ENCODE data around the gene CKM. TPM values are rescaled to one million over a fixed set of nuclear protein-coding genes. Genes with fewer than 3 reads are reported as not detected.

Gene CKM
- polyA plus RNA-seq, 2 of the 4 experiments (the other 2 are of a cell fraction) = not detected

DNA sequence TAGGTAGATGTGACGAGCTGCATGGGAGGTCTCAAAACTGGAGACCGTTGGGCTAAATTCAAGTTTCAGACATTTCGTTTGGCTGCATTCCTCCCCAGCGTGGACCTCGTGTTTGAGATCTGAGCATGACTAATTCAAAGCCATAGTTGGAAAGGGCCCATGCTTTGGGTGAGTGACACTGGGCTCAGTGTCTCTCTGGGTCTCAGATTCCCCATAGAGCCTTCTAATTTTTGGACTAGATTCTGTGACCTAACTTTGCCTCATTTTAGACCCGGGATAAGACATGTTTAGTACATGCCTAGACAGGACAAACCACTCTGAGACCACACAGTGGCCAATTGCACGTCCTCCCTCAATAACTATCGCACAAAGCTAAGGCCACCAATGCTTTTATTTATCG is 16.6 kb downstream of the CKM start (continued):
- TF ChIP-seq, protein P1, sequence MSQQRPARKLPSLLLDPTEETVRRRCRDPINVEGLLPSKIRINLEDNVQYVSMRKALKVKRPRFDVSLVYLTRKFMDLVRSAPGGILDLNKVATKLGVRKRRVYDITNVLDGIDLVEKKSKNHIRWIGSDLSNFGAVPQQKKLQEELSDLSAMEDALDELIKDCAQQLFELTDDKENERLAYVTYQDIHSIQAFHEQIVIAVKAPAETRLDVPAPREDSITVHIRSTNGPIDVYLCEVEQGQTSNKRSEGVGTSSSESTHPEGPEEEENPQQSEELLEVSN (IDR thresholded peaks at IDR 0.05; ENCODE audit: borderline replicate concordance, low read depth) = no peak
- TF ChIP-seq HEYL (CRISPR knock-in tag; IDR thresholded peaks at IDR 0.05) = no peak

DNA sequence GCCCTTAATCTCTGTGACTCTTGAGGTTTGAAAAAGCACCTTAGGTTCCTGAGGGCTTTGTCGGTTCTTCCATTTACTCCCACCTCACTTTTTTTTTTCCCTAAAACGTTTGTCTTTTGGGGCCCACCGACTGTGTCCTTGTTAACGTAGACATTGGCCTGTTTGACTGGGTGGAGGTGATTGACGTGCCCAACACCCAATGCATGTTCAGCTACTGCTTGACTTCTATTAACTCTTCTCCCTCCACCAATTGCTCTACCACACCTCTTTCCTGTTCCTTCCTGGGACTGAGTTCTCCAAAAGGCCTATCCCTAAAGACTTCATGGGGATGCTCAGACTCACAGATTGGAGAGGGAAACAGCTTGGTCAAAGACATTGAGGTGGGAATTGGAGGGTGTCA is 17.3 kb downstream of the CKM start:
- ChIA-PET CTCF (no interaction called here), POLR2A (no interaction called here)
- H3K27ac ChIP-seq = no peak overlapping the region
- no peak for TF ChIP-seq HDAC2 (IDR thresholded peaks at IDR 0.05)
- TF ChIP-seq, protein P2, sequence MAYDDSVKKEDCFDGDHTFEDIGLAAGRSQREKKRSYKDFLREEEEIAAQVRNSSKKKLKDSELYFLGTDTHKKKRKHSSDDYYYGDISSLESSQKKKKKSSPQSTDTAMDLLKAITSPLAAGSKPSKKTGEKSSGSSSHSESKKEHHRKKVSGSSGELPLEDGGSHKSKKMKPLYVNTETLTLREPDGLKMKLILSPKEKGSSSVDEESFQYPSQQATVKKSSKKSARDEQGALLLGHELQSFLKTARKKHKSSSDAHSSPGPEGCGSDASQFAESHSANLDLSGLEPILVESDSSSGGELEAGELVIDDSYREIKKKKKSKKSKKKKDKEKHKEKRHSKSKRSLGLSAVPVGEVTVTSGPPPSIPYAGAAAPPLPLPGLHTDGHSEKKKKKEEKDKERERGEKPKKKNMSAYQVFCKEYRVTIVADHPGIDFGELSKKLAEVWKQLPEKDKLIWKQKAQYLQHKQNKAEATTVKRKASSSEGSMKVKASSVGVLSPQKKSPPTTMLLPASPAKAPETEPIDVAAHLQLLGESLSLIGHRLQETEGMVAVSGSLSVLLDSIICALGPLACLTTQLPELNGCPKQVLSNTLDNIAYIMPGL (CRISPR knock-in tag; IDR thresholded peaks at IDR 0.05; ENCODE audit: borderline replicate concordance) = no peak
- no peak for TF ChIP-seq CHD4 (IDR thresholded peaks at IDR 0.05; ENCODE audit: borderline replicate concordance)
- TF ChIP-seq, protein P3, sequence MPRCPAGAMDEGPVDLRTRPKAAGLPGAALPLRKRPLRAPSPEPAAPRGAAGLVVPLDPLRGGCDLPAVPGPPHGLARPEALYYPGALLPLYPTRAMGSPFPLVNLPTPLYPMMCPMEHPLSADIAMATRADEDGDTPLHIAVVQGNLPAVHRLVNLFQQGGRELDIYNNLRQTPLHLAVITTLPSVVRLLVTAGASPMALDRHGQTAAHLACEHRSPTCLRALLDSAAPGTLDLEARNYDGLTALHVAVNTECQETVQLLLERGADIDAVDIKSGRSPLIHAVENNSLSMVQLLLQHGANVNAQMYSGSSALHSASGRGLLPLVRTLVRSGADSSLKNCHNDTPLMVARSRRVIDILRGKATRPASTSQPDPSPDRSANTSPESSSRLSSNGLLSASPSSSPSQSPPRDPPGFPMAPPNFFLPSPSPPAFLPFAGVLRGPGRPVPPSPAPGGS (IDR thresholded peaks at IDR 0.05) = no peak
- TF ChIP-seq CBX8 (IDR thresholded peaks at IDR 0.05) = no peak
- no peak for TF ChIP-seq JUNB (IDR thresholded peaks at IDR 0.05)
- no peak for TF ChIP-seq FOXS1 (CRISPR knock-in tag; IDR thresholded peaks at IDR 0.05)
- TF ChIP-seq NFE2L2 (conservative IDR thresholded peaks at IDR 0.05; ENCODE audit: low read length) = no peak
- TF ChIP-seq, protein P1 (IDR thresholded peaks at IDR 0.05; ENCODE audit: borderline replicate concordance, low read depth) = no peak
- TF ChIP-seq, protein P4, sequence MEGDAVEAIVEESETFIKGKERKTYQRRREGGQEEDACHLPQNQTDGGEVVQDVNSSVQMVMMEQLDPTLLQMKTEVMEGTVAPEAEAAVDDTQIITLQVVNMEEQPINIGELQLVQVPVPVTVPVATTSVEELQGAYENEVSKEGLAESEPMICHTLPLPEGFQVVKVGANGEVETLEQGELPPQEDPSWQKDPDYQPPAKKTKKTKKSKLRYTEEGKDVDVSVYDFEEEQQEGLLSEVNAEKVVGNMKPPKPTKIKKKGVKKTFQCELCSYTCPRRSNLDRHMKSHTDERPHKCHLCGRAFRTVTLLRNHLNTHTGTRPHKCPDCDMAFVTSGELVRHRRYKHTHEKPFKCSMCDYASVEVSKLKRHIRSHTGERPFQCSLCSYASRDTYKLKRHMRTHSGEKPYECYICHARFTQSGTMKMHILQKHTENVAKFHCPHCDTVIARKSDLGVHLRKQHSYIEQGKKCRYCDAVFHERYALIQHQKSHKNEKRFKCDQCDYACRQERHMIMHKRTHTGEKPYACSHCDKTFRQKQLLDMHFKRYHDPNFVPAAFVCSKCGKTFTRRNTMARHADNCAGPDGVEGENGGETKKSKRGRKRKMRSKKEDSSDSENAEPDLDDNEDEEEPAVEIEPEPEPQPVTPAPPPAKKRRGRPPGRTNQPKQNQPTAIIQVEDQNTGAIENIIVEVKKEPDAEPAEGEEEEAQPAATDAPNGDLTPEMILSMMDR (IDR thresholded peaks at IDR 0.05) = no peak
- FAIRE-seq (no peak), ATAC-seq (no peak), DNase-seq (ENCODE audit: low read depth in 1 of 2, low spot score in 1 of 2) (no peak)
- no peak overlapping the region for H3K4me3 ChIP-seq
- no peaks in the 10 kb centered on the region for H3K4me1 ChIP-seq
- 63% methylated on average over 5 of the region's 5 CpGs for WGBS (ENCODE audit: missing lambda C conversion rate)
- no peak overlapping the region for H3K4me2 ChIP-seq
- H3K9me3 ChIP-seq = no peaks in the 10 kb centered on the region

DNA sequence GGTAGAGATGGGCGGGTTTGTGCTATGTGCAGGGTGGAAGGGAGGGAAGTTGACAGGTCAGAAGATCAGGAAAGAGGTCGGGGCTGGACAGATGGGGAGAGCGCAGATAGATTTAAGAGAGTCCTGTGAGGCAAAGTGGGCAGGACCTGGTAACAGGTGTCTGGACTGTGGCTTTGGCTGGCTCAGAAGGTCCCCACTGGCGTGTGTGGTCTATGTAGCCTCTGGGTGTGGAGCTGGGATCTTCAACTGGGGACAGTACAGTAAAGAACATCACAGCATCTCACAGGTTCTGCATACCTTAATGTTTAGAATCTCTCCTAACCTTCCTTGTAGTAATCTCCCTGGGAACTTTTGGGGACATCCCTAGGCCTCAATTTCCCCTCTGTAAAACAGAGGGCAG is 17.7 kb downstream of the CKM start:
- ChIA-PET CTCF (no interaction called here), POLR2A (interaction anchor here (0.5 kb wide), 1 partner anchor 16 kb away, joined by 3 read pairs; no protein-coding TSS in a partner anchor)
- H3K4me2 ChIP-seq = no peak overlapping the region
- no peak for FAIRE-seq
- H3K4me1 ChIP-seq = no peaks in the 10 kb centered on the region
- no peak overlapping the region for H3K4me3 ChIP-seq
- WGBS (ENCODE audit: missing lambda C conversion rate) = 66% methylated on average over 4 of the region's 4 CpGs
- no peak for DNase-seq (ENCODE audit: low read depth in 1 of 2, low spot score in 1 of 2)
- H3K9me3 ChIP-seq = no peaks in the 10 kb centered on the region
- H3K27ac ChIP-seq = no peak overlapping the region
- peak in 1 of 2 experiments; percentile 10; a peak in 1 of 6 replicates for ATAC-seq
- TF ChIP-seq, protein P1 (IDR thresholded peaks at IDR 0.05; ENCODE audit: borderline replicate concordance, low read depth) = no peak
- TF ChIP-seq RFX5 (IDR thresholded peaks at IDR 0.05) (no peak), ZFP36 (IDR thresholded peaks at IDR 0.05; ENCODE audit: borderline replicate concordance, partially characterized antibody) (no peak)
